Liver (tissue), 3 donors: Measurements from ENCODE around the gene KIF17.

Source experiments
- CTCF ChIP-seq: fragments of 150-350 bp; IDR thresholded peaks from 2 replicates; pipeline ENCODE4 v1.5.1; 2017; ENCODE audit warnings: improper control_type of control experiment, low read depth, low read length; ENCODE audit not compliant: missing input control
- EGR1 ChIP-seq, 2 donors: IDR thresholded peaks; 2 replicates each; pipeline ENCODE4 v1.6.1; 2016 to 2018; ENCODE audit warnings: antibody characterized with exemption in 2 of 2, low read depth in 2 of 2
- FOXA1 ChIP-seq: IDR thresholded peaks from 2 replicates; pipeline ENCODE4 v1.6.1; 2016; ENCODE audit warnings: antibody characterized with exemption
- GABPA ChIP-seq, 2 donors: IDR thresholded peaks in 1 of 2; conservative IDR thresholded peaks in 1 of 2; 2 replicates each; pipeline ENCODE4 v1.6.1; 2016; ENCODE audit warnings: antibody characterized with exemption in 2 of 2, mild to moderate bottlenecking in 1 of 2, moderate library complexity in 1 of 2
- HNF4A ChIP-seq, 2 donors: conservative IDR thresholded peaks; 2 replicates each; pipeline ENCODE4 v1.6.1; 2016; ENCODE audit warnings: antibody characterized with exemption in 2 of 2, mild to moderate bottlenecking in 2 of 2
- JUND ChIP-seq, 2 donors: IDR thresholded peaks; 2 replicates each; pipeline ENCODE4 v1.6.1; 2016; ENCODE audit warnings: antibody characterized with exemption in 2 of 2
- REST ChIP-seq: IDR thresholded peaks from 2 replicates; pipeline ENCODE4 v1.6.1; 2016; ENCODE audit warnings: antibody characterized with exemption, mild to moderate bottlenecking
- SP1 ChIP-seq: IDR thresholded peaks from 2 replicates; pipeline ENCODE4 v1.6.1; 2018; ENCODE audit warnings: antibody characterized with exemption, mild to moderate bottlenecking
- donor health status: healthy.
- donor health status: healthy.

- TF ChIP-seq JUND (IDR thresholded peaks at IDR 0.05) (no peak), CTCF (no peak), REST (no peak), HNF4A (conservative IDR thresholded peaks at IDR 0.05) (no peak), SP1 (no peak), GABPA (IDR thresholded peaks at IDR 0.05 in 1 of 2, conservative IDR thresholded peaks at IDR 0.05 in 1 of 2) (no peak), EGR1 (IDR thresholded peaks at IDR 0.05; ENCODE audit: low read depth in 2 of 2) (no peak), FOXA1 (no peak)
These were observed 103.7 kb downstream of the KIF17 start for GRCh38 chr1:20614131-20614579.
